HG03066 (cell line): ENCODE data around the gene GALNT18.

Experiments
- ATAC-seq: cut with Tn5 transposase; IDR thresholded peaks from one replicate; pipeline ENCODE4 v1.9.1; 2021; ENCODE audit warnings: low read depth; ENCODE audit not compliant: unreplicated experiment

GALNT18 gene

GRCh38 chr11:11536650-11537049, 85.2 kb downstream of the GALNT18 start:
- ATAC-seq = no peak

DNA sequence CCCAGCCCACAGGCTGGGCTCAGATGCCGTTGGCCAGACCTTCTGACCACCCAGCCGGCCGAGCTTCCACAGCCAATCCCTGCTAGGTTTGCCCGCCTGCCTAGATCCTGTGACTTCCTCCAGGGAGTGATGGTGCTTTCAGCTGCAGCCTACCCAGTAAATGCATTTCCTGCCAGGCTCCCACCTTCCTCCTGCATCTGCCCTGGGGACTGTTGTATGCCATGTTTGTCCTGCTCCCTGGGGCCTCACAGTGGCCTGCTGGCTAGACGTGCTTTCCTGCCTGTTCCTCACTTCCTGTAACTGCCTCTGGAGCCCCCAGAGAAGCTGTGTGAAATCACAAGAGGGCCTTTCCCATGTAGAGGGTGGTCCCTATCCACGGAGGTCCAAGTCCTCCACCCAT, 86.2 kb downstream of the GALNT18 start:
- ATAC-seq = no peak

- ATAC-seq = no peak
Observed at GRCh38 chr11:11534981-11535380, 86.8 kb downstream of the GALNT18 start.

GRCh38 chr11:11533751-11534150, 88.1 kb downstream of the GALNT18 start:
- ATAC-seq = no peak

GRCh38 chr11:11533057-11533456, 88.7 kb downstream of the GALNT18 start:
- ATAC-seq = no peak

DNA sequence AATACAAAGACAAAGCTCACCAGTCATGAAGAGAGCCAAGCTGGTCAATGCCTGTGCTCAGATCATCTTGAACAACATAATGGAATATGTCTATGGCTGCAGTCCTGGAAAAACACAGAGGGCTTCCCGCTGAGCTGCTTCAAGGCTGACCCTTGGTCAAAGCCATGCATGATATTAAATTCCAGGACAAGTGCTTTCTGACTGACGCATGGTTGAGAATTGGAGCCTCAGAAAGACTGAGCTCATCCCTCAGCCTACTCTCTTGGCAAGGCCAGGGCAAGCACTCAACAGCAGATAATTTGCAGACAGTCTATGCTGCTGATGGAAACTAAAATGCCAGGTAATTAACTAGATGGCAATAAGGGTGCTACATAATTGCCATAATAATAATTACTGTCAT, 89.2 kb downstream of the GALNT18 start:
- ATAC-seq = no peak

DNA sequence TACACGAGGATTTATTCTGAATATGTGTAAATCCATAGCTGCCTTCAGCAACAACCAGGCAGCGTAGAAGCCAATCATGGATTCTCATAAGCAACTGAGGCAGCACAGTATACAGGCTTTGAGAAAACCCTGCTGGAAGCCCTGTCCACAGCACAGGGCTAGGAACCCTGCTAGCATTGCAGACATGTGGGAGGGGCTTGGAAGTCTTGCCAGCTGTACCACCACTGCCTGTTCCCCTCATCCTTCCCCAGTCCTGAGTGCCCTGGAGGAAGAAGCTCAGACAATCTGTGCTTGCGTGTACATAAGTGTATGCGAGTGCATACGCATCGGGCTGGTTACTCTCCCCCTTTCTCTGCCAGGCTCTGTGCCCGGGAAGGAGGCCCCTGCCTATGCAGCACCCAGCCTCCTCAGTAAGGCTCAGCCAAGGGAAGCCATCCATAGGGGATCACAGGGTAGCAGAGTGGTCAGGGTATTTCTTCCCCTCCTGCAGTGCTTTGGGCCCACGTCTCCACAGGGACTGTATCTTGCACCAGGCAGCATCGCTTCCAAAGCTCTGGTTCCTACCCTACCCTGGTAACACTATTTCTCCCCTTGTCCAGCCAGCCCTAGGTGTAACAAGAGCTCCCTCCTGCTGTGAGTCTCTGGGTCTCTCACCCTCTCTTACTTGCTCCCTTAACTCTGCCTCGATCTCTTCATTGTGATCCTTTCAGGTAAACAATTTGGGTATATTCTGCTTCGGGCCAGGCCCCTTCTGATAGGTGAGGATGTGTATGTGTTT, 90.5 kb downstream of the GALNT18 start:
- no peak for ATAC-seq

- ATAC-seq = no peak
Observed at GRCh38 chr11:11528986-11529385, 92.8 kb downstream of the GALNT18 start.

DNA sequence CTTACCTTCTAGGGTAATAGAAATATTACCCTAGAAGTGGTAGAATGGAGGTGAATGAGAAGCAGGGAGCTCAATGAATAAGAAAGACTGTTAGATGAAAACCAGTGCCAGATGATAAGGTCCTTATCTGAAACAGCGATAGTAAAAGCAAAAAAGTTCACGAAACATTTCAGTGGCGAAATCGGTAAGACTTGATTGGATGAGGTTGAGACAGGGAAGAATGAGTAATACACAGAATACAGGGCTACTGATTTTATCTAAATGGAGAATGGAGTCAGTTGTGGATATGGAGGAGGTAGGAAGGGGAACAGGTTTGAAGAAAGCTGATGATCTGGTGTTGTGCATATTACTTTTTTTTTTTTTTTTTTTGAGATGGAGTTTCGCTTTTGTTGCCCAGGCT, 96.5 kb downstream of the GALNT18 start:
- no peak for ATAC-seq

- no peak for ATAC-seq
Observed at GRCh38 chr11:11524436-11525061, 97.3 kb downstream of the GALNT18 start.

GRCh38 chr11:11522591-11522990, 99.2 kb downstream of the GALNT18 start:
- no peak for ATAC-seq

- no peak for ATAC-seq
Observed at GRCh38 chr11:11521306-11522002, 100.4 kb downstream of the GALNT18 start.

DNA sequence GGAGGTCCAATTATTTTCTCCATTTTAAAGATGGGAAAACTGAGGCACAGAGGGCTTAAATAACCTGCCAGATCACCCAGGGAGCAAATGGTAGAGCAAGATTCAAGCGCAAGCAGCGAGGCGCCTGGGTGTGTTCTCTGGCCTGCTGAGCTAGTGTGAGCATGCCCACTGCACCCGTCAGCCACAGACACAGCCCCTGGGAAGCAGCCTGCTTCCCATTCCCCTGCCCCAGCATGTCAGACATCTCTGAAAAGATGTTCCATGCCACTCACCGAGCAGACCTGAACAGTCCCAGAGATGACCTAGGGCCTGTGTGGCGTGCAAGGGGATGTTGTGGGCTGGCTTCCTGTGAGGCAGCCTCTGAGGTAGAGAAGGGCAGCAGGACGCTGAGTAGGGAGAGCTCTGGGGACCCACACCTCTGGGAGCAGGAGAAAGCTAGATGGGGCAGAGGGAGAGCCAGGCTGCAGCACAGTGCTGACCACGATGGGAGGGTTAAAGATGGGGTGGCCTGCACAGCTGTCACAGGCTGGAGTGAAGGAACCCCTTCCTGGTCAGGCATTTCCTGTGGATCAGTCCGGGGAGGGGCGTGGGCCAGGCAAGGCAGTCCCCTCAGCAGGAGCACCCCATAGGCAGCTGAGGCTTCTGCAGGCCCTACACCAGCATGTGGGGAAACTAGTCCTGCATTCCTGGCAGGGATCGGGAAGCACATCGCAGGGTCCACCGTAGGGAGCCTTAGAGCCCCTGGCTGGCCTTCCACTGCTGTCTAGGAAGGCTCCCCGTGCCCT, 101.4 kb downstream of the GALNT18 start:
- no peak for ATAC-seq

GRCh38 chr11:11519184-11519583, 102.6 kb downstream of the GALNT18 start:
- no peak for ATAC-seq

GRCh38 chr11:11514246-11514645, 107.6 kb downstream of the GALNT18 start:
- no peak for ATAC-seq

- ATAC-seq = no peak
Observed at GRCh38 chr11:11513422-11513821, 108.4 kb downstream of the GALNT18 start.

GRCh38 chr11:11512929-11513328, 108.9 kb downstream of the GALNT18 start:
- no peak for ATAC-seq

GRCh38 chr11:11512502-11512901, 109.3 kb downstream of the GALNT18 start:
- ATAC-seq = no peak

- no peak for ATAC-seq
Observed at GRCh38 chr11:11512090-11512489, 109.7 kb downstream of the GALNT18 start.

- ATAC-seq = no peak
Observed at GRCh38 chr11:11510939-11511338, 110.9 kb downstream of the GALNT18 start.

DNA sequence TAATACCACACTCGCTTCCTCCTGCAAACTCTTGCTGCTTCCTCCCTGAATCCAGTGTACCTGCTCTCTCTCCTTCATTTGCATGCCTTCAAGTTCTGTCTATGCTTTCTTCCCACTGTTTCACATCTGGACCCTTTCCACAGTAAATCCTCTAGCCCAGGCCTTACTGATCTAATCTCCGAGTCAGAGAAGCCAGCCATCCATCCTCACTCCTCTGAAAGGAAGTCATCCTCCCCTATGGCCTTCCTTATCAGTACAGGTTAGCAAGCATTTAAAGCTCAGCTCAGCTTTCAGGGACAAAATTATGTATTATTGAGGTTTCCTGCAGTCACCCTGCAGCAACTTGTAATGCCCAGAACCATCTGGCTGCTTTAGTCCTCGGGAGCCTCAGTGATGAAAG, 116.1 kb downstream of the GALNT18 start:
- no peak for ATAC-seq
